SK-N-SH (cell line): Measurements from ENCODE around the gene MBLAC1. TPM values are rescaled to one million over a fixed set of nuclear protein-coding genes. Genes with fewer than 3 reads are reported as not detected.

Experiments used
- CTCF ChIA-PET: fragments of 300-600, 350-600 bp; formaldehyde crosslinking; extraction: SDS; loops from one replicate; lab custom pipeline; 2021; lab: Yijun Ruan, JAX
- POLR2A ChIA-PET: fragments of 350-600 bp; sonication (Branson Sonifier 250); formaldehyde crosslinking; extraction: SDS; loops from one replicate; lab custom pipeline; 2020; ENCODE audit warnings: antibody characterized with exemption, inconsistent platforms; lab: Yijun Ruan, JAX
- DNase-seq: peaks from one replicate; pipeline ENCODE4 v3.0.0; 2012
- H2AFZ ChIP-seq: fragments of 200-600 bp; sonication (generic); 2 replicates; pipeline ENCODE4 v1.8.1; 2016; ENCODE audit warnings: antibody characterized with exemption, mild to moderate bottlenecking, low read depth
- H3F3A ChIP-seq: fragments of 200-600 bp; sonication (generic); replicated peaks from 2 replicates; pipeline ENCODE3; 2016; ENCODE audit warnings: antibody characterized with exemption, mild to moderate bottlenecking; ENCODE audit not compliant: insufficient read depth
- H3K27ac ChIP-seq, 2 experiments: fragments of 200-500 bp in 1 of 2; fragments of 200-600 bp in 1 of 2; sonication (Bioruptor generic) in 1 of 2; sonication (generic), shearing (Covaris generic) in 1 of 2; 2 replicates each; pipeline versions ENCODE4 v1.5.1 to v1.6.1; 2014 to 2016; ENCODE audit warnings: low read depth in 2 of 2, inconsistent platforms in 1 of 2, low read length in 1 of 2, mild to moderate bottlenecking in 1 of 2, mixed read lengths in 1 of 2
- H3K27me3 ChIP-seq: fragments of 200-600 bp; sonication (generic), shearing (Covaris generic); 2 replicates; pipeline ENCODE4 v1.6.1; 2016; ENCODE audit warnings: mixed run types; ENCODE audit not compliant: insufficient read depth
- H3K36me3 ChIP-seq, 2 experiments: fragments of 200-500 bp in 1 of 2; fragments of 200-600 bp in 1 of 2; sonication (Bioruptor generic) in 1 of 2; sonication (generic) in 1 of 2; replicated peaks in 1 of 2; 2 replicates each; pipeline versions ENCODE3 to v1.5.1; 2014 to 2016; ENCODE audit warnings: low read length in 1 of 2, mild to moderate bottlenecking in 1 of 2; ENCODE audit not compliant: insufficient read depth in 2 of 2, control insufficient read depth in 1 of 2
- H3K4me1 ChIP-seq, 2 experiments: fragments of 200-500 bp in 1 of 2; fragments of 200-600 bp in 1 of 2; sonication (Bioruptor generic) in 1 of 2; sonication (generic), shearing (Covaris generic) in 1 of 2; 2 replicates each; pipeline versions ENCODE4 v1.5.1 to v1.6.1; 2014 to 2016; ENCODE audit warnings: low read depth in 1 of 2, low read length in 1 of 2, mixed run types in 1 of 2; ENCODE audit not compliant: insufficient read depth in 2 of 2, control insufficient read depth in 1 of 2
- H3K4me2 ChIP-seq: fragments of 200-600 bp; sonication (generic), shearing (Covaris generic); 2 replicates; pipeline ENCODE4 v1.6.1; 2017; ENCODE audit warnings: mixed run types
- H3K4me3 ChIP-seq, 2 experiments: fragments of 200-500 bp in 1 of 2; fragments of 200-600 bp in 1 of 2; sonication (Bioruptor generic) in 1 of 2; sonication (generic), shearing (Covaris generic) in 1 of 2; 2 replicates each; pipeline versions ENCODE4 v1.5.1 to v1.8.1; 2014 to 2016; ENCODE audit warnings: low read depth in 2 of 2, inconsistent platforms in 1 of 2, low read length in 1 of 2, mild to moderate bottlenecking in 1 of 2, mixed read lengths in 1 of 2, moderate library complexity in 1 of 2
- H3K79me2 ChIP-seq: fragments of 200-600 bp; sonication (generic); 2 replicates; pipeline ENCODE4 v1.8.1; 2017; ENCODE audit warnings: mild to moderate bottlenecking; ENCODE audit not compliant: insufficient read depth
- H3K9ac ChIP-seq: fragments of 200-600 bp; sonication (generic); 2 replicates; pipeline ENCODE4 v1.6.1; 2017; ENCODE audit warnings: mixed run types
- H3K9me2 ChIP-seq: fragments of 200-600 bp; sonication (generic); 2 replicates; pipeline ENCODE4 v1.6.1; 2017; ENCODE audit warnings: mixed run types
- H3K9me3 ChIP-seq: fragments of 200-600 bp; sonication (generic); 2 replicates; pipeline ENCODE4 v1.6.1; 2017; ENCODE audit warnings: mixed run types, mild to moderate bottlenecking, moderate library complexity
- H4K20me1 ChIP-seq: fragments of 200-600 bp; sonication (generic); 2 replicates; pipeline ENCODE4 v1.6.1; 2017; ENCODE audit warnings: mild to moderate bottlenecking, mixed run types; ENCODE audit not compliant: insufficient read depth
- FOSL2 ChIP-seq: IDR thresholded peaks from 2 replicates; pipeline ENCODE4 v1.4.0; 2012; ENCODE audit warnings: low read depth, mild to moderate bottlenecking, moderate library complexity, borderline replicate concordance
- FOXJ3 ChIP-seq: sonication (generic); formaldehyde crosslinking; IDR thresholded peaks from 2 replicates; pipeline ENCODE4 v1.5.1; 2020; ENCODE audit warnings: mild to moderate bottlenecking, missing genetic modification reagents
- FOXM1 ChIP-seq: IDR thresholded peaks from 2 replicates; pipeline ENCODE4 v1.4.0; 2012; ENCODE audit warnings: low read depth, mild to moderate bottlenecking
- GATA2 ChIP-seq: sonication (generic); formaldehyde crosslinking; IDR thresholded peaks from 2 replicates; pipeline ENCODE4 v1.5.0; 2020; ENCODE audit warnings: mild to moderate bottlenecking, missing genetic modification reagents
- MAX ChIP-seq: IDR thresholded peaks from 2 replicates; pipeline ENCODE4 v1.4.0; 2012; ENCODE audit warnings: low read depth
- NFIC ChIP-seq: IDR thresholded peaks from 2 replicates; pipeline ENCODE4 v1.4.0; 2012; ENCODE audit warnings: borderline replicate concordance
- PBX3 ChIP-seq: IDR thresholded peaks from 2 replicates; pipeline ENCODE4; 2012
- POLR2AphosphoS5 ChIP-seq: IDR thresholded peaks from 2 replicates; pipeline ENCODE4 v1.6.1; 2012; ENCODE audit warnings: low read depth, low read length
- REST ChIP-seq: IDR thresholded peaks from 2 replicates; pipeline ENCODE4 v1.6.1; 2012; ENCODE audit warnings: mild to moderate bottlenecking, low read depth, low read length, moderate library complexity
- RFX5 ChIP-seq: IDR thresholded peaks from 2 replicates; pipeline ENCODE4 v1.6.1; 2012; ENCODE audit warnings: mild to moderate bottlenecking, improper control_type of control experiment, low read length
- SMC3 ChIP-seq: IDR thresholded peaks from 2 replicates; pipeline ENCODE4 v1.6.1; 2012; ENCODE audit warnings: low read depth, low read length, improper control_type of control experiment
- TAF1 ChIP-seq: IDR thresholded peaks from 2 replicates; pipeline ENCODE4 v1.6.1; 2012; ENCODE audit warnings: low read depth, mild to moderate bottlenecking, low read length, moderate library complexity, borderline replicate concordance
- TEAD4 ChIP-seq: IDR thresholded peaks from 2 replicates; pipeline ENCODE4 v1.4.0; 2012; ENCODE audit warnings: mild to moderate bottlenecking, borderline replicate concordance; ENCODE audit not compliant: insufficient read depth
- USF1 ChIP-seq: IDR thresholded peaks from 2 replicates; pipeline ENCODE4 v1.4.0; 2012; ENCODE audit warnings: low read depth, borderline replicate concordance
- YY1 ChIP-seq: IDR thresholded peaks from 2 replicates; pipeline ENCODE4 v1.4.0; 2012; ENCODE audit warnings: low read depth, mild to moderate bottlenecking
- WGBS: methylation state at CpG from one replicate; pipeline ENCODE4 v1.1.6; 2017; ENCODE audit warnings: low lambda C conversion rate; 5-methylcytosine and 5-hydroxymethylcytosine counted together
- polyA plus RNA-seq, 3 experiments: library from polyadenylated mRNA; depleted of rRNA; stranded (reverse); fragments of >200 nt; gene quantifications; 2 replicates each; pipeline ENCODE4 v1.2.3, GENCODE V29; 2012

The MBLAC1 gene
- polyA plus RNA-seq, 1 of the 3 experiments (the other 2 are of a cell fraction): 4.4 TPM

- no peak for DNase-seq
- ChIA-PET CTCF (interaction anchor here (1.2 to 3.9 kb wide), 2 partner anchors 23 to 62 kb away, joined by 3 to 33 read pairs; no protein-coding TSS in a partner anchor), POLR2A (interaction anchor here (0.9 to 1.6 kb wide), 3 partner anchors 12 to 26 kb away, joined by 4 to 5 read pairs (median 5); partner anchors contain the start of genes GPC2 and STAG3)
- no peak overlapping the region for H3K27ac ChIP-seq
- peaks cover 20% of the 10 kb centered on the region for H4K20me1 ChIP-seq
- H3K4me3 ChIP-seq: no peak overlapping the region
- H3K9me2 ChIP-seq: no peaks in the 10 kb centered on the region
- peaks cover 39 to 44% of the 10 kb centered on the region in 2 experiments for H3K36me3 ChIP-seq
- H3K9me3 ChIP-seq: no peaks in the 10 kb centered on the region
- WGBS: 84% methylated on average over 29 of the region's 30 CpGs
- H3K79me2 ChIP-seq: peaks cover 70% of the 10 kb centered on the region
- H3K4me2 ChIP-seq: no peak overlapping the region
- H3K4me1 ChIP-seq: peaks cover 14 to 19% of the 10 kb centered on the region in 2 experiments; a peak in 2 of 4 replicates
- H3K9ac ChIP-seq: no peak overlapping the region
- peaks cover 15% of the 10 kb centered on the region for H3F3A ChIP-seq
- TF ChIP-seq FOXM1 (no peak), REST (no peak), FOSL2 (no peak), YY1 (no peak), TAF1 (no peak), USF1 (no peak), TEAD4 (no peak), GATA2 (no peak), RFX5 (no peak), SMC3 (no peak), MAX (no peak), FOXJ3 (CRISPR knock-in tag) (no peak), PBX3 (no peak), POLR2AphosphoS5 (no peak; the same call in 1 of the 2 replicates), NFIC (no peak)
- H2AFZ ChIP-seq: no peak overlapping the region
- H3K27me3 ChIP-seq: no peaks in the 10 kb centered on the region
Measured at GRCh38 chr7:100154651-100155491, 28.1 kb downstream of the MBLAC1 start.
